ENCODE results near the gene CPVL. TPM values are rescaled to one million over a fixed set of nuclear protein-coding genes. Genes with fewer than 3 reads are reported as not detected.

Gene CPVL
- total RNA-seq, 4 donors from 2014 or later, result 3.9 to 34.1 (median 15.7) TPM

DNA sequence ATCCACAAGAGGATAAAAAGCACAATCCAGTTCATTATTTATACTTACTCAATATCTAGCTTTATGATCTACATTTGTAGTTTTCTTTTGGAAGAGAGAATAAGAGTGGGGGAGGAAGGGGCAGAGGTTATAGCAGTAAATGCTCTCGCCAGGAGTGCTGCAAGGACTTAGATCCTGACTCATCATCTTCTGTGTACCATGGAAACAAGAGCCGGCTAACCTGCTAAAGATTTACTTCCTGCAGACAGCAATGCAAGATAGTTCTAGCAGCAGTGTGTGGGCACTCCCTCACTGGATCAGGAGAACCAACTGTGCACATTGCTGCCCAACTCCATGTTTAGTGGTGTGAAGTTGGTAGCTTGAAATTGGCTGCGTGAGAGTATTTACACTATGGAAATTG, 140.5 kb downstream of the CPVL start:
- DNase-seq, result no peak
- WGBS, 2 donors, result 39 to 41% methylated on average over 3 of the region's 3 CpGs
- Histone ChIP-seq H3K4me3 (no peak overlapping the region), H3K9me3 (no peaks in the 10 kb centered on the region), H3K36me3 (no peaks in the 10 kb centered on the region), H3K4me1 (peaks cover 0 to 29% (median 4%) of the 10 kb centered on the region in 3 donors), H3K27ac (peak overlapping the region in 1 of 4 donors; percentile 28), H3K27me3 (no peaks in the 10 kb centered on the region)
- TF ChIP-seq, protein P1, sequence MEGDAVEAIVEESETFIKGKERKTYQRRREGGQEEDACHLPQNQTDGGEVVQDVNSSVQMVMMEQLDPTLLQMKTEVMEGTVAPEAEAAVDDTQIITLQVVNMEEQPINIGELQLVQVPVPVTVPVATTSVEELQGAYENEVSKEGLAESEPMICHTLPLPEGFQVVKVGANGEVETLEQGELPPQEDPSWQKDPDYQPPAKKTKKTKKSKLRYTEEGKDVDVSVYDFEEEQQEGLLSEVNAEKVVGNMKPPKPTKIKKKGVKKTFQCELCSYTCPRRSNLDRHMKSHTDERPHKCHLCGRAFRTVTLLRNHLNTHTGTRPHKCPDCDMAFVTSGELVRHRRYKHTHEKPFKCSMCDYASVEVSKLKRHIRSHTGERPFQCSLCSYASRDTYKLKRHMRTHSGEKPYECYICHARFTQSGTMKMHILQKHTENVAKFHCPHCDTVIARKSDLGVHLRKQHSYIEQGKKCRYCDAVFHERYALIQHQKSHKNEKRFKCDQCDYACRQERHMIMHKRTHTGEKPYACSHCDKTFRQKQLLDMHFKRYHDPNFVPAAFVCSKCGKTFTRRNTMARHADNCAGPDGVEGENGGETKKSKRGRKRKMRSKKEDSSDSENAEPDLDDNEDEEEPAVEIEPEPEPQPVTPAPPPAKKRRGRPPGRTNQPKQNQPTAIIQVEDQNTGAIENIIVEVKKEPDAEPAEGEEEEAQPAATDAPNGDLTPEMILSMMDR (IDR thresholded peaks at IDR 0.05), result no peak
- TF ChIP-seq POLR2A (IDR thresholded peaks at IDR 0.05), result no peak
- intact Hi-C loops (cut with DNase I), result no loop called here

DNA sequence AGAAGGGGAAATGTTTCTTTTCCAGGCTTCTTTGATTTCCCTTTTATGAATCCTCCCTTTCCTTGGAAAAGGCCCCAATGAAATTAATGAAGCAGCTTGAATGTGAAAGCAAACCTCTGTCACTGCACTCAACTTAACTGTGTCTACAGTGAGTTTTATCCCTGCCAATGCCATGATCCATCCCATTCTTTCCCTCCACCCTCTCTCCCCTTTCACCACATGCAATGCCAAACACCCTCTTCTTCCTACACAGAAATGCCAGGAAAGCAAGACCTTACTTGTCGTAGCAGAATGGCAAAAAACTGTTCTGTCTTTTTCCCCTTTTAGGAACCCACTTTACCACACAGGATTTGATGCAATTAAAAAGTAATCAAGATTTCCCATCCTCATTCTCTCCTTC, 140.9 kb downstream of the CPVL start:
- no peak for DNase-seq
- intact Hi-C loops (cut with DNase I), result no loop called here
- WGBS, 2 donors, result 0 to 16% methylated on average over 1 of the region's 1 CpG
- peak overlapping the region in 1 of 4 donors; percentile 28 for H3K27ac ChIP-seq
- TF ChIP-seq POLR2A (IDR thresholded peaks at IDR 0.05), result no peak
- TF ChIP-seq, protein P1 (IDR thresholded peaks at IDR 0.05), result no peak
- H3K27me3 ChIP-seq, result no peaks in the 10 kb centered on the region
- H3K36me3 ChIP-seq, result no peaks in the 10 kb centered on the region
- peaks cover 0 to 33% (median 4%) of the 10 kb centered on the region in 3 donors for H3K4me1 ChIP-seq
- H3K4me3 ChIP-seq, result no peak overlapping the region
- no peaks in the 10 kb centered on the region for H3K9me3 ChIP-seq

DNA sequence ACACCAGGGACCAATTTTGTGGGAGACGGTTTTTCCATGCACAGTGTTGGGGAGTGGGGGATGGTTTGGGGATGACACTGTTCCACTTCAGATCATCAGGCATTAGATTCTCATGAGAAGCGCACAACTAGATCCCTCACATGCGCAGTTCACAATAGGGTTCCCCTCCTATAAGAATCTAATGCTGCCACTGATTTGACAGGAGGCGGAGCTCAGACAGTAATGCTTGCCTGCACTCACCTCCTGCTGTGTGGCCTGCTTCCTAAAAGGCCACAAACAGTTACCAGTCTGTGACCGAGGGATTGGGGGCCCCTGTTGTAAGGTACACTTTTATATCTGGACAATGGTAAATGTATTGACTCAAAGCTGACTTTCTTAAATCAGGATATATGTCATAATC, 142.6 kb downstream of the CPVL start:
- no peak overlapping the region for H3K4me3 ChIP-seq
- no peaks in the 10 kb centered on the region for H3K9me3 ChIP-seq
- no peak for DNase-seq
- peaks cover 0 to 30% (median 4%) of the 10 kb centered on the region in 3 donors for H3K4me1 ChIP-seq
- TF ChIP-seq, protein P1 (IDR thresholded peaks at IDR 0.05), result no peak
- TF ChIP-seq POLR2A (IDR thresholded peaks at IDR 0.05), result no peak
- whole genome bisulfite sequencing, 2 donors, result 91 to 93% methylated on average over 3 to 5 of the region's 5 CpGs
- H3K36me3 ChIP-seq, result no peaks in the 10 kb centered on the region
- intact Hi-C loops (cut with DNase I), result no loop called here
- no peak overlapping the region for H3K27ac ChIP-seq
- no peaks in the 10 kb centered on the region for H3K27me3 ChIP-seq

DNA sequence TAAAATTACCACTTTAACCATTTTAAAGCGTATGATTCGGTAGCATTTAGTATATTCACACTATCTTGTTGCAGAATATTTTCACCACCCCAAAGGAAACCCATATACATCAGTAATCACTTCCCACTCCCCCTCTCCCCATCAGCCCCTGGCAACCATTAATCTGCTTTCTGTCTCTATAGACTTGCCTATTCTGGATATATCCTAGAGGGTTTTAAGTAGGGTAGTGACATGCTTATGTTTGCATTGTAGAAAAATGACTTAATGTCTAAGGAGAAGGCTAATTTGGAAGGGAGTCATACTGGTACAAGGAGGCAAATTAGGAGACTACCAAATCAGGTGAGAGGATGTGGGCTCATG, 145.6 kb downstream of the CPVL start:
- intact Hi-C loops (cut with DNase I), result no loop called here
- TF ChIP-seq POLR2A (IDR thresholded peaks at IDR 0.05), result no peak
- TF ChIP-seq, protein P1 (IDR thresholded peaks at IDR 0.05), result no peak
- H3K4me3 ChIP-seq, result no peak overlapping the region
- DNase-seq, result no peak
- WGBS, 2 donors, result 82 to 97% methylated on average over 2 of the region's 2 CpGs
- H3K36me3 ChIP-seq, result no peaks in the 10 kb centered on the region
- no peak overlapping the region for H3K27ac ChIP-seq
- no peaks in the 10 kb centered on the region for H3K27me3 ChIP-seq
- no peaks in the 10 kb centered on the region for H3K9me3 ChIP-seq
- H3K4me1 ChIP-seq, result peaks cover 0 to 23% (median 3%) of the 10 kb centered on the region in 3 donors

DNA sequence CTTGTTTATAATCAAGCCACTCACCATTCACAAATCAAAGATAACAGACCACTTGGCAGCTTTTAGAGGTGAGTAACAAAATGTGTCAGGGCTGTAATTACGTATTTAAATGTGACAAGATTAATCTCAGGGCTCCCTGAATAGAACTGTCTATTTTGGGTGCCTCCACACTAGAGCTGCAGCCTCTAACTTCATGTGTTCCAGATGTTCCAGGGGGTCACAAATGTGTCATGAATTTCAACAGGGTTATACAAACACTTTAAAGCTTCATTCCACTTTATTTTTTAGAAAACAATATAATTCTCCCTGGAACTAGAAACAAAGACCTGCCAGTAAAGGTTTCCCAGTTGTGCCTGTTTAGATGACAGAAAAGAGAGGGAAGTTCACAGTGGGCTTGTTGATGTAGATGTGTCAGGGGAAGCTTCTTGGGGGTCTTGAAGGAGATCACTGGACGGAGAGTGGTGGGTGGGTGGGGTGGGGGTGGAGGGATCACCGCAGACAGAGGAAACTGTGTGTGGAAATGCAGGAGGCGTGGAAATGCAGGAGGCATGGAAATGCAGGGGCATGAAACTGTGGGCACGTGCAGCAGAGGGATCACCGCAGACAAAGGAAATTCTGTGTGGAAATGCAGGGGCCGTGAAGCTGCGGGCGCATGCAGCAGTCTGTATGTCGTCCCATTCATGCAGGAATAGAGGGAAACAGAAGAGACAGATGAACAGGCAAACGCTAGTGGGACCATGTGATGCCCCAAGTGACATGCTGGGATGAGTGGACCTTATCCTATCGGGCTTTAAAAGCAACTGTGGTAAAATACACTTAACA, 146.2 kb downstream of the CPVL start:
- H3K4me3 ChIP-seq, result no peak overlapping the region
- 80 to 81% methylated on average over 12 of the region's 12 CpGs for WGBS, 2 donors
- H3K9me3 ChIP-seq, result no peaks in the 10 kb centered on the region
- DNase-seq, result no peak
- H3K4me1 ChIP-seq, result peaks cover 0 to 19% (median 0%) of the 10 kb centered on the region in 3 donors
- no peaks in the 10 kb centered on the region for H3K27me3 ChIP-seq
- no peak for TF ChIP-seq POLR2A (IDR thresholded peaks at IDR 0.05)
- TF ChIP-seq, protein P1 (IDR thresholded peaks at IDR 0.05), result no peak
- intact Hi-C loops (cut with DNase I), result no loop called here
- H3K27ac ChIP-seq, result no peak overlapping the region
- no peaks in the 10 kb centered on the region for H3K36me3 ChIP-seq

Measured in esophagus squamous epithelium (tissue), 5 donors.